Measurements from ENCODE around the gene KANK4.

- TF ChIP-seq CTCF (IDR thresholded peaks at IDR 0.05) (no peak), POLR2A (IDR thresholded peaks at IDR 0.05) (no peak)
Observed at GRCh38 chr1:62268315-62268714, 50.9 kb downstream of the KANK4 start.
